ENCODE data around the gene SPON1.

Gene SPON1

GRCh38 chr11:13965337-13965736 lies 2.8 kb downstream of the SPON1 start:
- TF ChIP-seq FOXP2 (optimal IDR thresholded peaks at IDR 0.05; ENCODE audit: borderline replicate concordance, extremely low read depth, extremely low read length, insufficient read depth): no peak
- no peak for TF ChIP-seq POLR2AphosphoS5 (IDR thresholded peaks at IDR 0.05; ENCODE audit: low read depth, low read length)
- TF ChIP-seq TAF1 (IDR thresholded peaks at IDR 0.05; ENCODE audit: borderline replicate concordance, insufficient read depth, low read length): no peak
- TF ChIP-seq, protein P1, sequence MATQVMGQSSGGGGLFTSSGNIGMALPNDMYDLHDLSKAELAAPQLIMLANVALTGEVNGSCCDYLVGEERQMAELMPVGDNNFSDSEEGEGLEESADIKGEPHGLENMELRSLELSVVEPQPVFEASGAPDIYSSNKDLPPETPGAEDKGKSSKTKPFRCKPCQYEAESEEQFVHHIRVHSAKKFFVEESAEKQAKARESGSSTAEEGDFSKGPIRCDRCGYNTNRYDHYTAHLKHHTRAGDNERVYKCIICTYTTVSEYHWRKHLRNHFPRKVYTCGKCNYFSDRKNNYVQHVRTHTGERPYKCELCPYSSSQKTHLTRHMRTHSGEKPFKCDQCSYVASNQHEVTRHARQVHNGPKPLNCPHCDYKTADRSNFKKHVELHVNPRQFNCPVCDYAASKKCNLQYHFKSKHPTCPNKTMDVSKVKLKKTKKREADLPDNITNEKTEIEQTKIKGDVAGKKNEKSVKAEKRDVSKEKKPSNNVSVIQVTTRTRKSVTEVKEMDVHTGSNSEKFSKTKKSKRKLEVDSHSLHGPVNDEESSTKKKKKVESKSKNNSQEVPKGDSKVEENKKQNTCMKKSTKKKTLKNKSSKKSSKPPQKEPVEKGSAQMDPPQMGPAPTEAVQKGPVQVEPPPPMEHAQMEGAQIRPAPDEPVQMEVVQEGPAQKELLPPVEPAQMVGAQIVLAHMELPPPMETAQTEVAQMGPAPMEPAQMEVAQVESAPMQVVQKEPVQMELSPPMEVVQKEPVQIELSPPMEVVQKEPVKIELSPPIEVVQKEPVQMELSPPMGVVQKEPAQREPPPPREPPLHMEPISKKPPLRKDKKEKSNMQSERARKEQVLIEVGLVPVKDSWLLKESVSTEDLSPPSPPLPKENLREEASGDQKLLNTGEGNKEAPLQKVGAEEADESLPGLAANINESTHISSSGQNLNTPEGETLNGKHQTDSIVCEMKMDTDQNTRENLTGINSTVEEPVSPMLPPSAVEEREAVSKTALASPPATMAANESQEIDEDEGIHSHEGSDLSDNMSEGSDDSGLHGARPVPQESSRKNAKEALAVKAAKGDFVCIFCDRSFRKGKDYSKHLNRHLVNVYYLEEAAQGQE (IDR thresholded peaks at IDR 0.05; ENCODE audit: insufficient read depth in 1 of 2, low read depth in 2 of 2, low read length in 2 of 2): no peak
- TF ChIP-seq SIN3A (IDR thresholded peaks at IDR 0.05; ENCODE audit: borderline replicate concordance, insufficient read depth, low read length): no peak

- TF ChIP-seq FOXP2 (optimal IDR thresholded peaks at IDR 0.05; ENCODE audit: borderline replicate concordance, extremely low read depth, extremely low read length, insufficient read depth): no peak
- no peak for TF ChIP-seq SIN3A (IDR thresholded peaks at IDR 0.05; ENCODE audit: borderline replicate concordance, insufficient read depth, low read length)
- TF ChIP-seq TAF1 (IDR thresholded peaks at IDR 0.05; ENCODE audit: borderline replicate concordance, insufficient read depth, low read length): no peak
- no peak for TF ChIP-seq POLR2AphosphoS5 (IDR thresholded peaks at IDR 0.05; ENCODE audit: low read depth, low read length)
These were observed 3.5 kb downstream of the SPON1 start for GRCh38 chr11:13966013-13966412.

- TF ChIP-seq SIN3A (IDR thresholded peaks at IDR 0.05; ENCODE audit: borderline replicate concordance, insufficient read depth, low read length) (no peak), POLR2AphosphoS5 (IDR thresholded peaks at IDR 0.05; ENCODE audit: low read depth, low read length) (no peak), FOXP2 (optimal IDR thresholded peaks at IDR 0.05; ENCODE audit: borderline replicate concordance, extremely low read depth, extremely low read length, insufficient read depth) (no peak), TAF1 (IDR thresholded peaks at IDR 0.05; ENCODE audit: borderline replicate concordance, insufficient read depth, low read length) (no peak)
- TF ChIP-seq, protein P1 (IDR thresholded peaks at IDR 0.05; ENCODE audit: insufficient read depth in 1 of 2, low read depth in 2 of 2, low read length in 2 of 2): no peak
These were observed 4.0 kb downstream of the SPON1 start for GRCh38 chr11:13966486-13966885.

DNA sequence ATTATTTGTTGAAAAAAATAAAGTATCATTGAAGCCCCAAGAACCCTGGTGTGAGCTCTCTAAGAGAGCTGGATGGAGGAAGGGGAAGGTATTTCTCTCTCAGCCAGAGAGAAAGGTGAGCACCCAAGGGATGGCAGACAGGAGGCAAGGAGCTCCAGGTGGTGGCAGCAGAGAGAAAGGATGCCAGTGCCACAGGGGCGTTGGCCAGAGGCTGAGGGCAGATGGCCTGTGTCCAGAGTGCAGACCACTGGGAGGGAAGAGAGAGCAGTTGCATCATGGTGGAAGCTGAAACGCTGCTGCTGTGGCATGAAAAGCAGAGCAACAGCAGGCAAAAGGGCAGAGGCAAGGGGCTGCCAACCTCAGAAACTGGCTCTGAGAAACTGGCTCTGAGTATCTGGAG lies 8.5 kb downstream of the SPON1 start:
- TF ChIP-seq FOXP2 (optimal IDR thresholded peaks at IDR 0.05; ENCODE audit: borderline replicate concordance, extremely low read depth, extremely low read length, insufficient read depth): peak; percentile 26
- TF ChIP-seq, protein P1 (IDR thresholded peaks at IDR 0.05; ENCODE audit: insufficient read depth in 1 of 2, low read depth in 2 of 2, low read length in 2 of 2): no peak
- TF ChIP-seq SIN3A (IDR thresholded peaks at IDR 0.05; ENCODE audit: borderline replicate concordance, insufficient read depth, low read length): no peak
- no peak for TF ChIP-seq POLR2AphosphoS5 (IDR thresholded peaks at IDR 0.05; ENCODE audit: low read depth, low read length)
- no peak for TF ChIP-seq TAF1 (IDR thresholded peaks at IDR 0.05; ENCODE audit: borderline replicate concordance, insufficient read depth, low read length)

DNA sequence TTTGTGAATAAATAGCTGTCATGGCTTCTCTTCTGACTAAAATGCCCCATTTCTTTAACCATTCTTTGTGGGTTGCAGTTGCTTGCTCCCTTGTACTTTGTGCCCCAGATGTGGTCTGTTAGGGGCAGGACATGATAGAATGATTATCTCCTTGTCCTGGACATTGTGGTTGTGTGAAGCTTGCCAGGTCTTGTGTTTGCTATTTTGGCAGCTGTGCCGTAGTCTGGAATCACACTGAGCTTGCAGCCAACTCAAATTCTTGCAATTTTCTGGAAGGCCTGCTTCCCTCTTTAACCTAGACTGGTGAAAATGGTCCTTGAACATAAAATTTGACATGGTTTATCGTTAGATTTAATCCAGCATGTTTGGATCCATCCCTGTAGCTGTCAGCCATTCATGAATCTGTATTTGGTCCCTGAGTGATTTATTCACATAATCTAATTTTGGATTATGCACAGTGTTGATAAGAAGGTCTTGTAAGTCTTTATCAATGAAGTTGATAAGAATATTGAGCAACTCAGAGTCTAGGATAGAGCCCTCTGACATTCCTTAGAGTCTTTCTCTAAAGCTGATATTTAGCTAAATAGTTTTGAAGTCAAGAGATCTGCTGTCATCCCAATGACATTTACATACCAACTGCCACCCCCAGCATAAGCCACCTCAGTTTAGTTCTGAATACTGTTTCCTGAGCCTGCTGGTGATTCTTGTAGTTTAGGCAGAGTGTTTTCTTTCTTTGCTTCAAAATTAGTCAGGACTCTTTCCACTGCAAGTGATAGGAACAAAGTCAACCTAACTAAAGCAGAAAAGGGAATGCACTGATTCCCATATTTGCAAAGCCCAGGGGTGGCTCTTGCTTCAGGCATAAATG lies 9.8 kb downstream of the SPON1 start:
- TF ChIP-seq TAF1 (IDR thresholded peaks at IDR 0.05; ENCODE audit: borderline replicate concordance, insufficient read depth, low read length) (no peak), FOXP2 (optimal IDR thresholded peaks at IDR 0.05; ENCODE audit: borderline replicate concordance, extremely low read depth, extremely low read length, insufficient read depth) (no peak), SIN3A (IDR thresholded peaks at IDR 0.05; ENCODE audit: borderline replicate concordance, insufficient read depth, low read length) (no peak), POLR2AphosphoS5 (IDR thresholded peaks at IDR 0.05; ENCODE audit: low read depth, low read length) (no peak)
- TF ChIP-seq, protein P1 (IDR thresholded peaks at IDR 0.05; ENCODE audit: insufficient read depth in 1 of 2, low read depth in 2 of 2, low read length in 2 of 2): no peak

Data from PFSK-1 (cell line).